IPS-NIHi7 (cell line): ENCODE results near the gene MYH9.

ENCODE experiments used
- DNase-seq: peaks from one replicate; pipeline ENCODE4 v3.0.0; 2012; ENCODE audit warnings: mixed read lengths; ENCODE audit errors: extremely low spot score

The MYH9 gene

DNA sequence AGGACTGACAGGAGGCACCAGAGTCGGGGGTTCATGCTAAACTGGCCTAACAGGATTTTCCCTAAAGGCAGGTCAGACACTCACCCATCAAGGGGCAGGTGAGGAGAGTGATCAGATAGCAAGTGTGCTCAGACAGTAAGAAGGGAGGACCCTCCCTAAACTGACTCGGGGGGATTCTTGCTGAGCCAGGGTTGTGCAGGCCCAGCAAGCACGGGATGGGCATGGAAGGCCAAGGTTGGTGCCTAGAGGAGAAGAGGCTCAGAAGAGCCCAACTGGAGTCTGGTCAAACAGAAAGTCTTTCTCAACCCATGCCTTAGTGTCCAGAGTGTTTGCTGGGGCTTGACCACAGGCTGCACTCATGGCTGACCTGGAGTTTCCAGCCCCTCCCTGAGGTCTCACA, 141.0 kb downstream of the MYH9 start:
- no peak for DNase-seq

DNA sequence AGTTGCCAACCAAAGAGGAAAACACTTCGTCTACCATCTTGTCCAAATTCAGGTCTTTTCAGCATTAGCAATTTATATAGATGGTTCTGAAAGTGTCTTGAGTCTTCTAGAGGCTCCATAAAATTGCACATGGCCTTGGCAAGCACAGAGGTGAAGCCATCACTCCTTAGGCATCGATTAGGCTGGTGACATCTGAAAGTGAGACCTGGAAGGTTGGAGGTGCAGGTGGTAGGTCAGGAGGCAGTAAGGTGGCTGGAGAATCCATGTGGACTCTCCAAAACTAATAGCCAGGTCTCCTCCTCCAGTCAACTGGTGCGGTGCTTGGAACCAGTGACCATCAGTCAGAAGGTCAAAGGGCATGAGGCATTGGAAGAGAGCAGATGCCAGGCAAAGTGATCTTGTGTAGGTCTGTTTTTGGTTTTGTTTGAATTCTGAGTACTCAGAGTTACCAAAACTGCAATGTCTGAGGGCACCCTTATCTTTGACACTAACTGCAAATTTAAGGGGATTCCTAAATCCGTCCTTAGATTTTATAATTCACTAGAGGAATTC, 141.9 kb downstream of the MYH9 start:
- DNase-seq, result no peak

DNA sequence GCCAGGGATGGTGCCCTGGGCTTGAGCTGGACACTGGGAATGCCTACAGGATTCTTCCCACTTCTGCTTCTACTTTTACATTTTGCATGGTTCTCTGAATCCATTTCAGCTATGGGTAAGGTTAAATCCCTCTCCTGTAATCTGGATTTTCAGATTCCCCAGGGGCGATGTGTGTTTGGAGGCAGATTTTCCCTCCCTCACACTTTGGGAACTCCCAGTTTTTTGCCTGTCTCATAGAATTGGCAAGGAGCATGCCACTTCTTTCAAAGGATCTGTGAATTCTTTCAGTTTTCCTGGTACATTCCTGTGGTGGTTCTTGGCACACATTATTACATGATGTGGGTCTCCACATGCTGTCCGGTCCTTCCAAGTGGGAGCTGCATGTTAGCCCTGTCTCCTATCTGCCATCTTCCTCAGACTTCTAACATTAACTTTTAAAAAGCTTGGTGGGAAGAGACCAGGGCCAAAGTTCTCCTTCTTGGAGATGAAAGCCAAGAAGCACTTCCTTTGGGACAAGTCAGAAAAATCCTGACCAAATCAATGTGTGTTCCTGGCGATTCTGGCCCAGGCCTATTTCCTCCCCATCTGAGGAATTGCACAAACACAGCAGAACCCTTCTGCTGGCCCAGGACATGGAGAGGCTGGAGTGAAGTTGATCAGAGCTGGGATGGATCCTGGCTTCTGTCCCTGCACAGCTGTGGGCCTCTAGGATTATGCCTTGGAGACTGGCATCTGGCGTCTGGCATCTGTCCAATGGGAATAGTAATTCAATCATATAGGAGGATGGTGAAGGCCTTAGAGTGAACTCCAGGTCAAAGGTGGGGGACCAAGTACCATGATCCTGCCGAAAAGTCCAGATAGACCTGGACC, 143.0 kb downstream of the MYH9 start:
- no peak for DNase-seq

DNA sequence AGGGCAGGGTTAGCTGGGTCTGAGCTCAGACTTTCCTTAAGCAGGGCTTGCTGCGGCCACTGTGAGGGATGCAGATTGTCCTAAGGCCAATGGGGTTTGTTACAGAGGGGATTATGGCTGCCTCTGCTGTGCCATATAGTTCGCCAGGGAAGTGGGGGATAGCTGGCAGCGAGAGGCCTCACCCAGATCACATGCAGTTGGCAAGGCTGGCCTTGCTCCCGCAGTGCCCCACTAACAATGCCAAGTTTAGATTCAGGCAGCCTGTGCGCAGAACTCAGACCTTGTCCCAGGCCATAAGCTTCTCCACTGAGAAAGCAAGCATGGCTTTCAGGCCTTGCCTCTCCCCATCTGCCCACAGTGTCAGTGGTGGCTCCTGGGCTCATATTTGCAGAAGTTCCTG, 143.8 kb downstream of the MYH9 start:
- DNase-seq, result no peak

DNA sequence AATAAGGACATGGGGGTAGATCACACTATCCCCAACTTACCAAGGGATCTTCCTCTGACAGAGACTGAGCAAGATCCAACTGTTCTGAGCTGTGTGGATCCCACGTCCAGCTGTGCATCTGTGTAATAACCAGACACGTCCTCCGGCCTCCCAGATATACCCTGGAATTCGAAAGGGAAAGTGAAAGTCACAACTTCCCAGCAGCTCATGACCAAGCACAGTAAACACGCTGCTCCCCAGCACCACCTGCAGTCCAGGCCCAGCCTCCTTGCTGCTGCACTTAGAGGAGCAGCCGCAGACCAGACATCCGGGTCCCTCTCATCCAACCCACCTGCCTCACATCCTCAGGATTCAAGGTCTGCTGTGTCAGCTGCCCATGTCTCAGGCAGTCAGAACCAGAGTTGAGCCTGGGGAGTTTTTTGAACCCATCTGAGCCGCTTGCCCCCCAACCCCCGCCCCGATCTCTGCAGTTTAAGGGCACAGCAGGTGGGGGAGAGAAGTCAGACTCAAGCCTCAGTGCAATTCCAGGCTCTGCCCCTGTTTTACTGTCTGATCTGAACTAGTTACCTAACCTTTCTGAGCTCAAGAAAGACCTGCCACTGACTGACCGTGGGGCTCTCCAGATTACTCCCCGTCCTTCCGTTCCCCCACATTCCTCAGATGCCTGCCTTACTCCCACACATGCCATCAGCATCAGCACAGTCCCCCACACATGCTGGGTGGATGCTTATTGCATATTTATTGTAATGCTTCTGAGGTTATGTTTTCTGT, 148.2 kb downstream of the MYH9 start, which contains the start of gene APOL2:
TSS of gene APOL2 (minus strand) at position 127 of the 771 bp plus-strand sequence. CDS start 6,365 bp downstream, outside the sequence.
- DNase-seq, result peak; percentile 95

DNA sequence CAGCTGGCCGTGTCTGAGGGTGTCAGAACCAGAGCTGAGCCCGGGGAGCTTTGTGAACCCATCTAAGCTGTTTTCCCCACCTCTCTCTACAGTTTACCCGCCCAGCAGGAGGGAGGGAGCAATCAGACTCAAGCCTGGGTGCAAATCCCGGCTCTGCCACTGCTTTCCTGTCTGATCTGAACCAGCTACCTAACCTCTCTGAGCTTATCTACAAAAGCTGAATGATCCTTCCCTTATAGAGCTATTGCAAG, 148.7 kb downstream of the MYH9 start:
- no peak for DNase-seq

DNA sequence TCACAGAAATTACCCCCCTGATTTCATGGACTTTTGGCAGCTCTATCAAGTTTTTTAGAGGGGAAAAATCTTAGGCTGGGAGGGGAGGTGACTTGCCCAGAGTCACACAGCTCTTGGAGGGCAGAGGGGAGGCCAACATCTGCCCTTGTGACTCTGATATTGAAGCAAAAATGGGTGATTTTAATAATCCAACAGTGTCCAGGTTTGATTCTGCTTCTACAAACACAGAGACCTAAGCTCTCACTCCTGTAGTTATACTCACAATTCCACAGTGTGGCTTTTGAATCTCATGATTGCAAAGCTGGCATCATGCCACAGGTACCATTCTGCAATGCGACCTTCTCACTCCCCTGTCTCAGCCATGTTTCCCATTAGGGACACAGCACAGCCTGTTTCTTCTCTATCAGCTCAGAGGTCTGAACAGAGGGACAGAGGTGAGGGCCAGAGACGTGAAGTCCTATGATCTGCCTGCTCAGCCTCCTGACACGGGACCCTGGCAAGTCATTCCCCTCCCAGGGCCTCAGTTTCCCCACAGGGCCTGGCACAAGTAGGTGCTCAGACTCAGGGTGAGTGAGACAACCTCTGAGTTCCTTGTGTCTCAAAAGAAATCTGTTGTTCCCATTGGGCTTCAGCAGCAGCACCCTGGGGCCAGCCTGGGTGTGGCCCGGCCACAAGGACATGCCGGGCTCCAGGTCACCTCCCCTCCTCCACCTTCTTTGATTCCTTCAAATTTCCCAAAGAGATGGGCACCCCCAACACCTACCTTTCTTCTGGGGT, 149.2 kb downstream of the MYH9 start:
- DNase-seq, result no peak

DNA sequence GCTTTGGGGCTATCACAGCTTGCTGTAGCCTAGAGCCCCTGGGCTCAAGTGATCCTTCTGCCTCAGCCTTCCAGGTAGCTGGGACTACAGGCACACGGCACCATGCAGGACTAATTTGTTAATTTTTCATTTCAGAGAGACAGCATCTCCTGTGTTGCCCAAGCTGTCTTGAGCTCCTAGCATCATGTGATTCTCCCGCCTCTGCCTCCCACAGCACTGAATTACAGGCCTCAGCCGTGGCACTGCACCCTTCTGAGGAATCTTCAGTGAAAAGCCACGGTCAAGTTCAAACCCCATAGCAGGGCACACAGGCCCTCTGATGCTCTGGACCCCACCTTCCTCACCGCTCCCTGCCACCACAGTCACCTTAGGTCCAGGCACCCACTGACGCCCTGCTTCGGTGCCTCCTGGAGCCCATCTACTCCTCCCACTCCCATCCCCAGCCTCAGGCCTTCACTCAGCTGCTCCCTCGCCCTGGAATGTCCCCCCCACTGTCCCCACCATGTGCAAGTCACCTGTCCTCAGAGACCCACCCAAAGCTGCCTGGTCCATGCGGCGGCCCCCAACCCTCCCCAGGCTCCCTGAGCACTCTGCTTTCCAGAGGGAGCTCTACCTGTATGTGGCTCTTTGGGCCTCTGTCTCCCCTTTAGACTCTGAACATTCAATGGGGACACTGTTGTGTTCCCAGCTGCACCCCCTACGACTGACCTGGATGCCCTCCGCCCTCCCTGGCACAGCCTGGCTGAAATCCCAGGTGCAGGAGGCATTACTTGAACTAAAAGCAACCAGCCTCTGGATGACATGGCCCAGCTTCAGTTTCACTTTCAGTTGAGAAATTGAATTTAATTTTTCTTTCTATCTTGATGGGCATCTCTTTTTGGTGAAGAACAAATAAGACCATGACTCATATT, 150.1 kb downstream of the MYH9 start:
- DNase-seq, result no peak

DNA sequence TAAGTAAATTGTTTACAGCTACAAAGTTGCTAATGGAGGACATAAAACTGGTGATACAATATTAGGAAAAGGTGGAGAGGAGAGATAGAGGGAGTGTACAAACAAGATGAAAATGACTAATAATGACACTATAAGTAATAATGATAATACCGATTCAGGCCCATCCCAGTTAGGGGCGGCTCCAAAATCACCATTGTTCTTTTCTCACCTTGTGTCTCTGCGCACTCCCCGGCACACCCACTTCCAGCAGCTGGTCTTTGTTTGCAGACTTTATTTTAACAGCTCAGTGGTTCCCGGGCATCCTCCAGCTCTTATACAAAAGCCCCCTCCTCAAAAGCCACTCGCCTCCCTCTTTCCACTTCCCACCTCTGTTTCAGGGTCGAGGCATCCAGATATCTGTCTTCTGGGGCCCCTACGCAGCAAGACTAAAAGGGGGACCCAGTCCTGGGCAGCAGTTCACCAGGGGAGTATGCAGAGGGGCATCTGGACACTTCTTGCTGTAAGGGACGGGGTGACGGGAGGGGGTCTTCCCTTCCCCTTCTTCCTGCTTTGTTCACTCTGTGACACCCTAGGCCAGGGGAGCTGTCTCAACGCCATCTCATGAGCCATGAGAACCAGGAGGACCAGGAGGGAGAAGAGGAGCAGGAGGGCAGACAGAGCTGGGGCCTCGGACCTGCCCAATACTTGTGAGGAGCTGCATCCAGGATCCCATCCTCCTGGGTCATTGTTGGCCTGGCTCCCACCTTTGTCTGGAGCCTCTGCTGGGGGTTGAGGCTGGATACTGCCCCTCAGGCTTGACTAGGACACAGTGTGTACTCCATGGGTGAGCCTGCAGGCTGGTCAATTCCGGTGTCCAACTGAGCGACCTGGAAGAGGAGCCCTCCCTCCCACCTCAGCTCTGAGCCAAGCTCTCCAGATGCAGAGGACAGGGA, 151.1 kb downstream of the MYH9 start:
- DNase-seq, result no peak

DNA sequence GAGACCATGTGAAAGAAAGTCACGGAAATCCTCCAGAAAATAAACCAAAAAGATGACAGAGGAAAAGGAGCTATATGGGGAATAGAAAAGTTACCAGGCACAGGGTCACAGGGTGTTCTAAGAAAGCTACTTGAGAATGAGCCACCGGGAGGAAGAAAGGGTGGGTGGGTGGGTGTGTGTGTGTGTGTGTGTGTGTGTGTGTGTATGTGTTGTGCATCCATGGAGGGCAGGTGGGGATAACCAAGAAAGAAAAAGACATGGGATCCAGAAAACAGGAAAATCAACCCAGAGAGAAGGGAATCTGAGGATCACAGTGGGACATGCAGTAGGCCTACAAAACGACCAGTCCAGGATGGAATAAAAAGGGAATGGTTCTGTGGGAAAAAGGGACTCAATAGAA, 152.2 kb downstream of the MYH9 start:
- no peak for DNase-seq

DNA sequence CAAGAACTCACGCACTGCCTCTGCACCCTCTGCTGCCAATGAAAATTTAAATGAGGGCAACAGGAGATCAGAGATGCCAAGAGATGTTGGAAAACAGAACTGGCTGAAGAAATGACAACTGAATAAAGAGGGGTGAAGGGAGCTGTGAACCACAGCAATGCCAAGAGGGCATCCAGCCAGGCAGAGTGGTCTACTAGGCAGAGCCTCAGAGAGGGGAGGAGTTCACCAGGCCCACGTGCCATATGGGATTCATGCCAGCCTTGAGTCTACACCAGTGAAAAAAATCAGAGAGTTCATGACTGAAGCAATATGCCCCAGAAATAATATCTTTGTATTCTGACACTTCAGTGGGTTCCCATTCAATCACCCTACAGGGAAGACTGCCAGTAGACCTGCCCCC, 152.8 kb downstream of the MYH9 start:
- no peak for DNase-seq

DNA sequence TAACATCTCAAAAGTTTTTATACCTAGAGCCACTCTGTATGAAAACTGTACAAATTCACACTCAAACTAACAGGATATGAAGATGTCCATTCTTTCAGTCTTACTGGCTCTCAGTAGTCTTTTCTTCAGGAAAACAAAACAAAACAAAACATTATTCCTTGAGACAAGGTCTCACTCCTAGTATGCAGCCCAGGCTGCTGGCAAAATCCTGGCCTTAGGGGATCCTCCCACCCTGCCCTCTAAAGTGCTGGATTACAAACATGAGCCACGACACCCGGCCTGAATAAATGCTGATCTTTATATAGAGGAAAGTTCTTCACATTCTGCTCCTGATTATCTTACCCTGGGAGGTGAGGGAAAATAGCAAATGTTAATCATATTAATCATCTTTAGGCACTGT, 153.6 kb downstream of the MYH9 start:
- no peak for DNase-seq

DNA sequence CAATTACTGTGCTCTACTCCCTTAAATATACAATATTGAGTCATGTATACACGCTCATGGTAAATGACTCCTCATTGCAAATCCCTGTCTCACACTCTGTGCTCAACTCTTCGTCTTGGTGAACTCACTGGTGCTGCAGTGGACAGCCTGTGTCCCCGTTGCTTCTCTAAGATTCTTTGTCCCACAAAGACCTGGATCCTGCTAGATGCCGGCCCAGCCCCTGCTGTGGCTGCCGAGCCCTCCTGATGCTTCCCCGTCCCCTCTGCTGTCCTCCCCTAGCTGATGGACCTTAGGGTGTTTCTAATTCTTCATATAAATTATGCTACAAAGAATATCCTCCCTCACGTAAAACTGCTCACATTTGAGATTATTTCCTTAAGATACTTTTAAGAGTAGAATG, 154.0 kb downstream of the MYH9 start:
- DNase-seq, result no peak

DNA sequence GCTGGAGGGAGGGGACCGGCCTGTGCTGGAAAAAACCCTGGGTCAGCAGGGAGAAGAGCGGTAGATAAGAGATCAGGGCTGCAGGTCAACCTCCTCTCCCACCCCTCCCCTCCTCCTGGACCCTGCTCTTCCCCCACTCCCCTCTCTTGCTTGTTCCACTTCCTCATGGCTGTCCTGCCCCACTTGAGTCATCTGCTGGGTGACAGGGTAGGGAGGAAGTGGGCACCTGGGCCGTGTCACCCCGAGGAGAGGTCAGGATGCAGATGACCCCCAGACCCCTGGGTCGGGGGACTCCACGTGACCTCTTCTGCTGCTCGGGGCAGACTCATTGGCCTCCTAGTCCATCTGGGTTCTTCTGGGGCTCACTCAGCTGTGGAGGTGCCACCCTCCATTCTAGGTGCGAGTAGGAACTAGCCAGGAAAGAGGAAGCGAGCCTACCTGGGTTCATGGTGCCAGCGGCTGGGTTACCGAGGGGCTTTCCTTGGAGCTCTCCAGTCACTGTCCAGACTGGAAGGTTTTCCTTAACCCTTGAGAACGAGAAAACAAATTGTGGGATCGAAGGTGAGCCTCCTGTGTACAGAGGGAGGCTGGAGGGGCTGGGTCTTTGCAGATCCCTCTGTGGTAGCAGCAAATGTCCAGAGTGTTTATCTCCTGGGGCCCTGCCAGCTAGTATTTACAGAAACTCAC, 154.9 kb downstream of the MYH9 start:
- no peak for DNase-seq
